Kidney (tissue), 14 donors: ENCODE measurements around the gene OR6B1. TPM values are rescaled to one million over a fixed set of nuclear protein-coding genes. Genes with fewer than 3 reads are reported as not detected.

ENCODE experiments used
- DNase-seq, 5 donors: peaks; one replicate each; pipeline ENCODE4 v3.0.0-alpha.2; 2013 to 2020
- FAIRE-seq: peaks from 2 replicates; lab custom pipeline; 2012; peaks lifted over from hg19 to GRCh38; lab: Jason Lieb, UNC
- H3K27ac ChIP-seq, 2 donors: one replicate each; pipeline ENCODE4 v1.7.0; 2013; ENCODE audit warnings: low read depth in 2 of 2, low read length in 2 of 2, inconsistent platforms in 1 of 2
- H3K27me3 ChIP-seq: one replicate; pipeline ENCODE4 v1.7.1; 2013; ENCODE audit warnings: low read length, inconsistent platforms; ENCODE audit not compliant: control insufficient read depth, insufficient read depth
- H3K36me3 ChIP-seq, 3 donors: one replicate each; pipeline versions ENCODE4 v1.7.0 to v1.7.1; 2013; ENCODE audit warnings: low read length in 3 of 3, control low read depth in 1 of 3, inconsistent platforms in 1 of 3; ENCODE audit not compliant: insufficient read depth in 3 of 3, control insufficient read depth in 2 of 3
- H3K4me1 ChIP-seq, 3 donors: one replicate each; pipeline versions ENCODE4 v1.7.0 to v1.7.1; 2013; ENCODE audit warnings: low read length in 3 of 3, inconsistent platforms in 1 of 3, low read depth in 1 of 3; ENCODE audit not compliant: control insufficient read depth in 2 of 3, insufficient read depth in 2 of 3
- H3K4me3 ChIP-seq, 3 donors: one replicate each; pipeline versions ENCODE4 v1.7.0 to v1.8.1; 2013; ENCODE audit warnings: low read length in 3 of 3, control low read depth in 1 of 3, inconsistent platforms in 1 of 3
- H3K9ac ChIP-seq, 3 donors: one replicate each; pipeline versions ENCODE4 v1.7.0 to v1.7.1; 2013; ENCODE audit warnings: low read length in 3 of 3, control low read depth in 1 of 3, inconsistent platforms in 1 of 3
- H3K9me3 ChIP-seq, 3 donors: one replicate each; pipeline versions ENCODE4 v1.7.0 to v1.7.1; 2013; ENCODE audit warnings: low read length in 3 of 3, control low read depth in 1 of 3, inconsistent platforms in 1 of 3; ENCODE audit not compliant: control insufficient read depth in 2 of 3, insufficient read depth in 1 of 3
- CTCF ChIP-seq: IDR thresholded peaks from 3 replicates; pipeline ENCODE4 v1.5.1; 2012; ENCODE audit warnings: mild to moderate bottlenecking, moderate library complexity, borderline replicate concordance; ENCODE audit not compliant: insufficient read depth; ENCODE audit errors: extremely low read depth
- intact Hi-C: fragments of 100-400 bp; cut with DNase I; formaldehyde crosslinking; loops from one replicate; pipeline ENCODE4 v1.11.1; 2022
- polyA plus RNA-seq: library from polyadenylated mRNA; stranded (reverse); fragments of 350-450 nt; fragmentation: Illumina TruSeq; extraction: RNeasy Lipid Tissue Mini Kit (QIAGEN cat#74804); gene quantifications from one replicate; pipeline ENCODE4 v1.2.3, GENCODE V29; 2014; ENCODE audit warnings: low read depth, low replicate concordance; ENCODE audit not compliant: insufficient read depth
- total RNA-seq: library from RNA; stranded (reverse); fragmentation: NEBNext Ultra II Directional; extraction: Animal tissue kit (Norgen Biotek cat#: 25700); gene quantifications from one replicate; pipeline ENCODE4 v1.2.1, GENCODE V29; 2021
- donor health status: control.
- donor health status: control.
- donor health status: control.
- donor health status: control.
- donor health status: control.
- donor health status: DM: yes; HTN: yes; CAD: no.
- donor health status: Normal renal cell carcinoma (clear cell type).

OR6B1 gene
- total and polyA plus RNA-seq, 2 donors from 2014 or later = not detected

DNA sequence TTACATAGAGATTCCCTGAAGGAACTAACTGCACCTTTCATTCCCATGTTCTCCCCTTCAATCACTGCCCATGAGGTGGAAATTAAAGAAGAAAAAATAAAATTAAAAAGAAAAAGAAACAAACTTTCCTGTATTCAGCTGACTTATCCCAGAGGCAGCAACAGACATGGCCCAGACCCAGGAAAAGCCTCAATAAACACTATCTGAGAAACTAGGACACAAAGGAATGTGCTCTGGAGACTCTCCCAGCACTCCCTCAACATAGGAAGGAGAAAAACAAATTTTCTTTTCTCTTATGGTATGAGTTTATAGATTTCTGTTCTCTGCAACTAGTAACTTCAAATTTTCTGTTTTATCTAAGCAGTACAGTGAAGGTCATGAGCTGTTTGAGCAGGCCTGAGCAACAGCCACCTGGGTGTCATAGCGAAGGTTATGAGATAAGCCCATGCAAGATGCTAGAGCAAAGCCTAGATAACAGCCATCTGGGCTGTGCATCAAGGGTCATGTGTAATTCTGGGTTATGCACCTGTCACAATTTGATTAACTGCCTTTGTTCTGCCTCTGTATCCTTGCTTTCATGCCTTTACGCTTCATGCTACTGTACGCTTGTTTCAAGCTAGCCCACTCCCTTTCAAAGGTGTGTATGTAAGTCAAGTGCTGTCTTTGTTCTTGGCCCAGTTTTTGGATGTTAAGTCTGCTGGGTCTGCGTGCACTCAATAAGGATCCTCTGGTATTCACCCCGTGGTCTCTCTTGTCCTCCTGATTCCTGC lies 11.0 kb upstream of the OR6B1 start:
- Histone ChIP-seq H3K4me1 (no peaks in the 10 kb centered on the region), H3K27ac (no peak overlapping the region), H3K9me3 (no peaks in the 10 kb centered on the region), H3K36me3 (no peaks in the 10 kb centered on the region), H3K27me3 (no peaks in the 10 kb centered on the region), H3K4me3 (no peak overlapping the region), H3K9ac (no peak overlapping the region)
- DNase-seq (no peak), FAIRE-seq (no peak)
- no peak for TF ChIP-seq CTCF
- intact Hi-C loops = no loop called here

DNA sequence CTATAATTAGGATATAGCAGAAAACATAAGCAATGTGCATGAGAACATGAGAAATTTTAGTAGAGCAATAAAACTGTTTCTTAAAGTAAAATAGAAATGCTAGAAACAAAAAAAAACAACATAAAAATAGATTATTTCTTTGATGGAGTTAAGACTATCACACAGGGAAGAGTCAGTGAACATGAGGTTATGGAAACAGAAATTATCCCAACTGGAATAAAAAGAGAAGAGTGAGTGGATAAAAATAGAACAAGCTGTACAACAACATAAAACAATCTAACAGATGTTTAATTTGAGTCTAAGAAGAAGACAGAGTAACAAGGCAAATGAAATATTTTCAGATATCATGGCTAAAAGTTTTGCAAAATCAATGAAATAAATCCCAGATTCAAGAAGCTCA lies 7.5 kb upstream of the OR6B1 start:
- Histone ChIP-seq H3K9me3 (no peaks in the 10 kb centered on the region), H3K27me3 (no peaks in the 10 kb centered on the region), H3K9ac (no peak overlapping the region), H3K4me1 (no peaks in the 10 kb centered on the region), H3K4me3 (no peak overlapping the region), H3K27ac (no peak overlapping the region), H3K36me3 (no peaks in the 10 kb centered on the region)
- FAIRE-seq = no peak
- intact Hi-C loops = no loop called here
- TF ChIP-seq CTCF = no peak
- no peak for DNase-seq

DNA sequence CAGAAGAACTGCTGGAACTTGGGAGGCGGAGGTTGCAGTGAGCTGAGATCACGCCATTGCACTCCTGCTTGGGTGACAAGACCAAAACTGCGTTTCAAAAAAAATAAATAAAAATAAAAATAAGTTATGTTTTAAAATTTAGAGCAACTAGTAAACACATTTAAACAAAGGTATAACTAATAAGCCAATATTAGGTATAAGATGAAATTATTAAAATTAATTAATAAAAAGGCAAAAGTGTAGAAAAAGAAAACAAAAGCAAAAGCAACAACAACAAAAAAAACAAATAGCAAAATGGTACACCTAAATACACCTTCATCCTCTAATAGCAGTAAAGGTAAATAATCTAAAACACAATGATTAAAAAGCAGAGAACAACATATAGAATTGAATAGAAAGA lies 6.2 kb upstream of the OR6B1 start:
- Histone ChIP-seq H3K9ac (no peak overlapping the region), H3K36me3 (no peaks in the 10 kb centered on the region), H3K9me3 (no peaks in the 10 kb centered on the region), H3K27ac (no peak overlapping the region), H3K4me1 (no peaks in the 10 kb centered on the region), H3K27me3 (no peaks in the 10 kb centered on the region), H3K4me3 (no peak overlapping the region)
- DNase-seq (no peak), FAIRE-seq (no peak)
- no peak for TF ChIP-seq CTCF
- intact Hi-C loops = no loop called here
